DOHH2 (cell line): ENCODE results near the gene HRH1.
A peak's percentile ranks its signal among the peaks of the same experiment; 100 is the strongest.

Experiments used
- H3F3A ChIP-seq: fragments of 200-600 bp; sonication (generic), shearing (Covaris generic); 2 replicates; pipeline ENCODE4 v1.6.0; 2016; ENCODE audit warnings: antibody characterized with exemption, mild to moderate bottlenecking; ENCODE audit not compliant: control insufficient read depth, insufficient read depth
- H3K27ac ChIP-seq: fragments of 200-600 bp; sonication (generic); 2 replicates; pipeline ENCODE4 v1.5.1; 2014; ENCODE audit warnings: low read depth, mild to moderate bottlenecking, low read length, moderate library complexity
- H3K27me3 ChIP-seq: fragments of 200-600 bp; sonication (generic); 2 replicates; pipeline ENCODE4 v1.6.1; 2014; ENCODE audit warnings: mild to moderate bottlenecking, low read length, mixed read lengths; ENCODE audit not compliant: control insufficient read depth
- H3K36me3 ChIP-seq: fragments of 200-600 bp; sonication (generic); 2 replicates; pipeline ENCODE4 v1.6.1; 2014; ENCODE audit warnings: mild to moderate bottlenecking, low read length, moderate library complexity, mixed read lengths; ENCODE audit not compliant: control insufficient read depth
- H3K4me1 ChIP-seq: fragments of 200-600 bp; sonication (generic); 2 replicates; pipeline ENCODE4 v1.6.1; 2014; ENCODE audit warnings: mild to moderate bottlenecking, low read length, mixed read lengths; ENCODE audit not compliant: control insufficient read depth
- H3K4me2 ChIP-seq: fragments of 200-600 bp; sonication (generic); 2 replicates; pipeline ENCODE4 v1.6.0; 2014; ENCODE audit warnings: mild to moderate bottlenecking, low read length, moderate library complexity
- H3K4me3 ChIP-seq: fragments of 200-600 bp; sonication (generic); 2 replicates; pipeline ENCODE4 v1.5.1; 2014; ENCODE audit warnings: mild to moderate bottlenecking, low read length, mixed read lengths
- H3K79me2 ChIP-seq: fragments of 200-600 bp; sonication (generic); 2 replicates; pipeline ENCODE4 v1.6.1; 2014; ENCODE audit warnings: mild to moderate bottlenecking, low read length, mixed read lengths; ENCODE audit not compliant: control insufficient read depth
- H3K9me2 ChIP-seq: fragments of 200-600 bp; sonication (generic); replicated peaks from 2 replicates; pipeline ENCODE4 v1.6.1; 2014; ENCODE audit warnings: mild to moderate bottlenecking, low read length, mixed read lengths; ENCODE audit not compliant: control insufficient read depth
- H3K9me3 ChIP-seq: fragments of 200-600 bp; sonication (generic); 2 replicates; pipeline ENCODE4 v1.6.1; 2014; ENCODE audit warnings: antibody characterized with exemption, low read length, mixed read lengths; ENCODE audit not compliant: control insufficient read depth, insufficient read depth
- H4K20me1 ChIP-seq: fragments of 200-600 bp; sonication (generic); 2 replicates; pipeline ENCODE4 v1.6.0; 2014; ENCODE audit warnings: low read depth, mild to moderate bottlenecking, antibody characterized with exemption, low read length, moderate library complexity; ENCODE audit not compliant: control insufficient read depth, insufficient read depth
- EZH2phosphoT487 ChIP-seq: fragments of 200-600 bp; sonication (generic); IDR thresholded peaks from 2 replicates; pipeline ENCODE4 v1.6.1; 2017; ENCODE audit warnings: borderline replicate concordance, mild to moderate bottlenecking, antibody characterized with exemption, low read length, moderate library complexity, mixed read lengths
- TF ChIP-seq, protein P1 (sequence below): fragments of 200-600 bp; sonication (generic); IDR thresholded peaks from one replicate; pipeline ENCODE4 v1.5.1; 2014; ENCODE audit warnings: antibody characterized with exemption, mild to moderate bottlenecking, low read depth, low read length; ENCODE audit not compliant: poor library complexity, severe bottlenecking

Gene HRH1

GRCh38 chr3:11272906-11273574 lies 118.7 kb downstream of the HRH1 start:
- Histone ChIP-seq H3K9me2 (no peaks in the 10 kb centered on the region), H3F3A (no peaks in the 10 kb centered on the region), H3K79me2 (peaks cover 40% of the 10 kb centered on the region), H4K20me1 (no peaks in the 10 kb centered on the region), H3K27ac (peak overlapping the region; percentile 42), H3K36me3 (peaks cover 20% of the 10 kb centered on the region), H3K4me1 (peaks cover 19% of the 10 kb centered on the region), H3K4me2 (peak overlapping the region; percentile 66), H3K9me3 (no peaks in the 10 kb centered on the region), H3K27me3 (no peaks in the 10 kb centered on the region), H3K4me3 (peak overlapping the region; percentile 91)
- TF ChIP-seq, protein P1, sequence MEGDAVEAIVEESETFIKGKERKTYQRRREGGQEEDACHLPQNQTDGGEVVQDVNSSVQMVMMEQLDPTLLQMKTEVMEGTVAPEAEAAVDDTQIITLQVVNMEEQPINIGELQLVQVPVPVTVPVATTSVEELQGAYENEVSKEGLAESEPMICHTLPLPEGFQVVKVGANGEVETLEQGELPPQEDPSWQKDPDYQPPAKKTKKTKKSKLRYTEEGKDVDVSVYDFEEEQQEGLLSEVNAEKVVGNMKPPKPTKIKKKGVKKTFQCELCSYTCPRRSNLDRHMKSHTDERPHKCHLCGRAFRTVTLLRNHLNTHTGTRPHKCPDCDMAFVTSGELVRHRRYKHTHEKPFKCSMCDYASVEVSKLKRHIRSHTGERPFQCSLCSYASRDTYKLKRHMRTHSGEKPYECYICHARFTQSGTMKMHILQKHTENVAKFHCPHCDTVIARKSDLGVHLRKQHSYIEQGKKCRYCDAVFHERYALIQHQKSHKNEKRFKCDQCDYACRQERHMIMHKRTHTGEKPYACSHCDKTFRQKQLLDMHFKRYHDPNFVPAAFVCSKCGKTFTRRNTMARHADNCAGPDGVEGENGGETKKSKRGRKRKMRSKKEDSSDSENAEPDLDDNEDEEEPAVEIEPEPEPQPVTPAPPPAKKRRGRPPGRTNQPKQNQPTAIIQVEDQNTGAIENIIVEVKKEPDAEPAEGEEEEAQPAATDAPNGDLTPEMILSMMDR = no peak
- TF ChIP-seq EZH2phosphoT487 = no peak

GRCh38 chr3:11273891-11274291 lies 119.6 kb downstream of the HRH1 start:
- peaks cover 20% of the 10 kb centered on the region for H3K36me3 ChIP-seq
- peaks cover 19% of the 10 kb centered on the region for H3K4me1 ChIP-seq
- H3K27ac ChIP-seq = no peak overlapping the region
- peaks cover 40% of the 10 kb centered on the region for H3K79me2 ChIP-seq
- no peaks in the 10 kb centered on the region for H3F3A ChIP-seq
- peak overlapping the region; percentile 91 for H3K4me3 ChIP-seq
- no peaks in the 10 kb centered on the region for H3K9me3 ChIP-seq
- no peaks in the 10 kb centered on the region for H3K9me2 ChIP-seq
- TF ChIP-seq, protein P1 = no peak
- no peak for TF ChIP-seq EZH2phosphoT487
- H4K20me1 ChIP-seq = no peaks in the 10 kb centered on the region
- peak overlapping the region; percentile 66 for H3K4me2 ChIP-seq
- no peaks in the 10 kb centered on the region for H3K27me3 ChIP-seq

- H3K27ac ChIP-seq = no peak overlapping the region
- no peaks in the 10 kb centered on the region for H3F3A ChIP-seq
- H3K79me2 ChIP-seq = peaks cover 43% of the 10 kb centered on the region
- no peaks in the 10 kb centered on the region for H3K27me3 ChIP-seq
- no peaks in the 10 kb centered on the region for H3K9me3 ChIP-seq
- H3K9me2 ChIP-seq = no peaks in the 10 kb centered on the region
- TF ChIP-seq, protein P1 = no peak
- TF ChIP-seq EZH2phosphoT487 = no peak
- H3K36me3 ChIP-seq = peaks cover 20% of the 10 kb centered on the region
- H3K4me1 ChIP-seq = peaks cover 19% of the 10 kb centered on the region
- H4K20me1 ChIP-seq = no peaks in the 10 kb centered on the region
- H3K4me2 ChIP-seq = no peak overlapping the region
- no peak overlapping the region for H3K4me3 ChIP-seq
These were observed 120.4 kb downstream of the HRH1 start for GRCh38 chr3:11274566-11275142.
